IPS-20b (cell line): ENCODE results near the gene MAP3K15.
A peak's percentile ranks its signal among the peaks of the same experiment; 100 is the strongest.

Experiments used
- H3K27ac ChIP-seq: one replicate; pipeline ENCODE4 v1.5.1; 2013; ENCODE audit warnings: low read length
- H3K27me3 ChIP-seq: 2 replicates; pipeline ENCODE4 v1.6.1; 2013; ENCODE audit warnings: mild to moderate bottlenecking, low read length, inconsistent platforms; ENCODE audit not compliant: insufficient read depth
- H3K36me3 ChIP-seq: 2 replicates; pipeline ENCODE4 v1.6.1; 2013; ENCODE audit warnings: low read depth, mild to moderate bottlenecking, inconsistent platforms, low read length, moderate library complexity; ENCODE audit not compliant: insufficient read depth
- H3K4me1 ChIP-seq: 2 replicates; pipeline ENCODE4 v1.6.1; 2013; ENCODE audit warnings: mild to moderate bottlenecking, control low read depth, inconsistent platforms, low read length, moderate library complexity; ENCODE audit not compliant: insufficient read depth
- H3K4me3 ChIP-seq: 2 replicates; pipeline ENCODE4 v1.5.1; 2013; ENCODE audit warnings: mild to moderate bottlenecking, low read length, inconsistent platforms
- H3K9ac ChIP-seq: 2 replicates; pipeline ENCODE4 v1.6.1; 2013; ENCODE audit warnings: low read depth, mild to moderate bottlenecking, inconsistent platforms, low read length, moderate library complexity
- H3K9me3 ChIP-seq: 2 replicates; pipeline ENCODE4 v1.6.1; 2013; ENCODE audit warnings: mild to moderate bottlenecking, low read depth, low read length, inconsistent platforms; ENCODE audit not compliant: insufficient read depth

Gene MAP3K15

GRCh38 chrX:19370061-19370460, 145.2 kb downstream of the MAP3K15 start:
- H3K9ac ChIP-seq: no peak overlapping the region
- H3K4me1 ChIP-seq: no peaks in the 10 kb centered on the region
- no peak overlapping the region for H3K4me3 ChIP-seq
- H3K36me3 ChIP-seq: no peaks in the 10 kb centered on the region
- no peaks in the 10 kb centered on the region for H3K9me3 ChIP-seq
- H3K27ac ChIP-seq: no peak overlapping the region
- peaks cover 15% of the 10 kb centered on the region for H3K27me3 ChIP-seq

DNA sequence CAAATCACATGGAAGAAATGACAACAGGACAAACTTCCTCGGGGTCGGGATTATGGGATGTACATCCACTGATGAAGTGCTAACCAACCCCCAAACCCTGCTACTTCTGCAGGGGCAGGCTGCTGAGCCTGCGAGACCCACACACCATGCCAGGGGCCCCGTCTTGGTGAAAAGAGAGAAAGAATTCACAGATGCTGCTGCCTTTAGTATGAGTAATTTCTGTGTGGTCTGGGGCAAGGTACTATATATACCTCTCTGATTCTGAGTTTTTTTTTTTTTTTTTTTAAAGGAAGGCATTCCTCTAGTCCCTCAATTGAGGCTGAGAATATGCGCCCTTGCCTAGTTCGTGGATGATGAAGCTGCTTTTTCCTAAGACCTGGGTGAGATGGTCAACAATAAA, 146.7 kb downstream of the MAP3K15 start:
- no peak overlapping the region for H3K9ac ChIP-seq
- no peaks in the 10 kb centered on the region for H3K36me3 ChIP-seq
- no peak overlapping the region for H3K4me3 ChIP-seq
- H3K4me1 ChIP-seq: no peaks in the 10 kb centered on the region
- H3K9me3 ChIP-seq: no peaks in the 10 kb centered on the region
- peaks cover 3% of the 10 kb centered on the region; the same call in 1 of the 2 replicates for H3K27me3 ChIP-seq
- no peak overlapping the region for H3K27ac ChIP-seq

DNA sequence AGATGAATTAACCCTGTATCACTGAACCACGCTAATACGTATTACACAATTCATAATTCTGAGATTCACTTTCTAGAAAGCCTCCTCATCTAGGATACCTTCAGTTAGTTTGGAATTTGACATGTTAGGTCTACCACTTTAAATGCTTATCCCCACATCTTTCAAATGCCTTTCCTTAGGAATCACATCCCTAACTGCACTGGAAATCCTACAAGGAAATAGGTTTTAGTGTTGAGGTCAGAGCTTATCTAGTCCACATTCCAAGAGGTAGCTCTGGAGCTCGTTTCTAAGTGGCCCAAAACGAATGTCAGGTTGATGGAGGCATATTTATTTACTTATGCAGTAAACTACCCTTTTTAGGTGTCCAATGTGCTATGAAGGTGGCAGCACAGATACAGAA, 153.6 kb downstream of the MAP3K15 start:
- no peaks in the 10 kb centered on the region for H3K4me1 ChIP-seq
- H3K27ac ChIP-seq: no peak overlapping the region
- H3K4me3 ChIP-seq: no peak overlapping the region
- no peak overlapping the region for H3K9ac ChIP-seq
- H3K9me3 ChIP-seq: no peaks in the 10 kb centered on the region
- no peaks in the 10 kb centered on the region for H3K27me3 ChIP-seq
- peaks cover 62% of the 10 kb centered on the region for H3K36me3 ChIP-seq

DNA sequence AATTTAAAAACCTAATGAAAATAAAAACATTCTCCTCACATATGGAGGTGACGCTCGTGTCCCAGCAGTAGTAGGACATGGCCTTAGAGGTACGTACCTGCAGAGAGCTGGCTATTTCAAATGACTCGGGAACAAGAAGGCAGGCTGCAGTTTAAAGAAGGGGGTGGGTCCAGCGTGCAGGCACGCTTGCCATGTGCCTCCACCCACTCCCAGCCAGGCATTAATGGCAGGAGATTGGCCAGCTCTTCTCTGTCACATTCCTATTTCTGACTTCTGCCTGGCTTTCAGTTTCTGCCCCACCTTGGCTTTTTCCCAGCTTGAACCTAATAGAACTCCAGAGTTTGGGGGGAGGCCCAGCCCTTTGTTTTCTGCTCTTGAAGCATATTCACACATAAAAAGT, 154.4 kb downstream of the MAP3K15 start:
- Histone ChIP-seq H3K9me3 (no peaks in the 10 kb centered on the region), H3K4me1 (no peaks in the 10 kb centered on the region), H3K27me3 (no peaks in the 10 kb centered on the region), H3K4me3 (no peak overlapping the region), H3K27ac (no peak overlapping the region), H3K36me3 (peaks cover 70% of the 10 kb centered on the region), H3K9ac (no peak overlapping the region)

DNA sequence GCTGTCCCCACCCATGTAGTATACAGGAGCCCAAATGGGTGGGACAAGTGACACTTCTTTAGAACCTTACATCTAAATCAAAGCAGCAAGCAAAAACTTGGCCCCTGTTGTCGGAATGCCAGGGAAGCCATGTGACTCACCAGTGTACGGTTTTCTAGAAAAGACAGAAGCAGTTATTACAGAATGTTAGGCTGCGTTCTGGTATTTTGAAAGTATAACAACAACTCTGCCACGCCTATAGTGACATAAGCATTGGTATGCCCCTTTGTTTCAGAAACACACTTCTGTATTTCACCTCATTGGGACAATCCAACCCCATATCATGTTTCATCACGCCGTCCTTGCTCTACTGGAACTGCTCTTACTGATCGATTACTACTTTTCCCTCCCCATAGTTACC, 156.8 kb downstream of the MAP3K15 start:
- Histone ChIP-seq H3K27ac (no peak overlapping the region), H3K36me3 (peaks cover 86% of the 10 kb centered on the region)

GRCh38 chrX:19354625-19355024, 160.7 kb downstream of the MAP3K15 start:
- Histone ChIP-seq H3K27ac (no peak overlapping the region), H3K27me3 (no peaks in the 10 kb centered on the region), H3K9me3 (no peaks in the 10 kb centered on the region), H3K9ac (no peak overlapping the region), H3K36me3 (peaks cover 85% of the 10 kb centered on the region), H3K4me1 (no peaks in the 10 kb centered on the region), H3K4me3 (no peak overlapping the region)

More for the DNA sequence above, 156.8 kb downstream of the MAP3K15 start:
- no peak overlapping the region for H3K4me3 ChIP-seq
- no peaks in the 10 kb centered on the region for H3K27me3 ChIP-seq
- no peaks in the 10 kb centered on the region for H3K9me3 ChIP-seq
- no peak overlapping the region for H3K9ac ChIP-seq
- no peaks in the 10 kb centered on the region for H3K4me1 ChIP-seq

DNA sequence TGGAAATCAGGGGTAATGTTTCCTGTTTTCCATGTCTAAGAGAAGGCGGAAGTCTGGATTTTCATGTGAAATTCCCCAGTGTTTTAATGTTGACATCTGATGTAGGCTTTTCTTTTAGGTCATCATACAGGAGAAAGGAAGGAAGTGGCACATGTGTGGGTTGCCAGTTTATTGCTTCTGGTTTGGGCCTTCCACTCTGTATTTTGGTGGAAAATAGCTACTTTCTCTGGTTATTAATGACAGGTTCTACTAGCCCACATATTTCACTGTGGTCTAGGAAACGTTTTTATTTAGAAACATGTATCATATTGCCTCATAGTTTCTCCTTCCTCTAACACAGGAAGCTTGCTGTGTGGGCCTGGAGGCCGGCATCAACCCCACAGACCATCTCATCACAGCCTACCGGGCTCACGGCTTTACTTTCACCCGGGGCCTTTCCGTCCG, 164.3 kb downstream of the MAP3K15 start:
- no peak overlapping the region for H3K4me3 ChIP-seq
- no peak overlapping the region for H3K9ac ChIP-seq
- peaks cover 56% of the 10 kb centered on the region for H3K36me3 ChIP-seq
- no peaks in the 10 kb centered on the region for H3K9me3 ChIP-seq
- no peaks in the 10 kb centered on the region for H3K4me1 ChIP-seq
- no peak overlapping the region for H3K27ac ChIP-seq
- no peaks in the 10 kb centered on the region for H3K27me3 ChIP-seq

DNA sequence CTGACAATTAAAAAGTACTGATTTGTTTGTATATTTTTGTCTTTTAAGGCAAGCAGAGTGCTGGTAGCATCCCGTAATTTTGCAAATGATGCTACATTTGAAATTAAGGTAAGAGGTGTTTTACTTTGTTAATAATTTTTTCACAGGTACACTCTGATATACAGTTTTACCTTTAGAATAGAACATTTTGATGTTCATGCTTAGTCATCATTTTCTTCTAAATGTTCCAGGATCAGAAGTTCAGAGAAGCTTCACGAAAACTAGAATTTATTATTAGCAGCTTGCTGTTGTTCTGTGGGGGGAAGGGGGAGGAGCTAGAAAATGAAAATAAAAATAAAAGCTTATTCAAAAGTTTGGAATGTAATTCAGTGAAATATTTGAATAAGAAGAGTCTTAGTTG, 166.0 kb downstream of the MAP3K15 start:
- Histone ChIP-seq H3K36me3 (peaks cover 43% of the 10 kb centered on the region), H3K4me1 (no peaks in the 10 kb centered on the region), H3K27ac (no peak overlapping the region), H3K27me3 (no peaks in the 10 kb centered on the region), H3K9ac (no peak overlapping the region), H3K4me3 (no peak overlapping the region), H3K9me3 (no peaks in the 10 kb centered on the region)

GRCh38 chrX:19347916-19348315, 167.4 kb downstream of the MAP3K15 start:
- Histone ChIP-seq H3K4me1 (no peaks in the 10 kb centered on the region), H3K9me3 (no peaks in the 10 kb centered on the region), H3K36me3 (peaks cover 34% of the 10 kb centered on the region), H3K4me3 (no peak overlapping the region), H3K27me3 (no peaks in the 10 kb centered on the region), H3K9ac (no peak overlapping the region), H3K27ac (no peak overlapping the region)

DNA sequence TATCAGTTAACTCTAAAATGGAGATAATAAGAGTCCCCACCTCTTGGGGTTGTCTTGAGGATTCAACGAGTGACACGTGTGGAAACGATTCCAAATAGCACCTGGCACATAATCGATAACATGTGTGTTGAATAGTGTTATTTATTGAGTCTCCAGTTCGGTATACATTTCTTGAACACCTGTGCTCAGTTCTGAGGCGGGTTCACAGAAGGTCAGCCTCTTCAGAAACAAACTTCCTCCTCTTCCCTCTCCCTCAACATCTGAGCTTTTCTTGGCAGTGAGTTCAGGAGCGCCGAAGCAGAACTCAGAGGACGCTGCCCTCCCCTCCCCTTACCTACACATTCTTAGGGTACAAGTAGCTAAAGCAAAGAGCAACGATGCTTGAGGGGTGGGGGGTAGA, 170.6 kb downstream of the MAP3K15 start:
- Histone ChIP-seq H3K4me1 (no peaks in the 10 kb centered on the region), H3K27ac (no peak overlapping the region), H3K9me3 (no peaks in the 10 kb centered on the region), H3K36me3 (peaks cover 9% of the 10 kb centered on the region; the same call in 1 of the 2 replicates), H3K9ac (peak overlapping the region; percentile 76), H3K27me3 (no peaks in the 10 kb centered on the region; the same call in 1 of the 2 replicates), H3K4me3 (peak overlapping the region; percentile 90)

- Histone ChIP-seq H3K4me1 (no peaks in the 10 kb centered on the region), H3K4me3 (peak within 1 kb of the TSS; percentile 90), H3K27me3 (no peaks in the 10 kb centered on the region; the same call in 1 of the 2 replicates), H3K27ac (no peak within 1 kb of the TSS), H3K9ac (peak within 1 kb of the TSS; percentile 79), H3K36me3 (no peaks in the 10 kb centered on the region), H3K9me3 (no peaks in the 10 kb centered on the region)
Observed at GRCh38 chrX:19343535-19344408, 171.5 kb downstream of the MAP3K15 start, which contains the start of gene PDHA1. TSS of gene PDHA1 (plus strand) at chrX:19343927. CDS start at chrX:19344038, 111 bp downstream.

GRCh38 chrX:19343085-19343534, 172.2 kb downstream of the MAP3K15 start:
- H3K27ac ChIP-seq: no peak overlapping the region
- no peaks in the 10 kb centered on the region for H3K9me3 ChIP-seq
- peak overlapping the region; percentile 79 for H3K9ac ChIP-seq
- H3K4me1 ChIP-seq: no peaks in the 10 kb centered on the region
- no peaks in the 10 kb centered on the region; the same call in 1 of the 2 replicates for H3K27me3 ChIP-seq
- peak overlapping the region; percentile 90 for H3K4me3 ChIP-seq
- no peaks in the 10 kb centered on the region for H3K36me3 ChIP-seq
